ENCODE measurements around the gene FREM3. TPM values are rescaled to one million over a fixed set of nuclear protein-coding genes. Genes with fewer than 3 reads are reported as not detected.
"Not testable (repeated sequence)": the region's sequence is repeated elsewhere in the genome, so short reads cannot be mapped to it uniquely, and the experiment has no call there.

Gene FREM3
- total and polyA plus RNA-seq, 4 donors, result under 0.01 to 2.3 (median 0.12) TPM; not detected in 1

DNA sequence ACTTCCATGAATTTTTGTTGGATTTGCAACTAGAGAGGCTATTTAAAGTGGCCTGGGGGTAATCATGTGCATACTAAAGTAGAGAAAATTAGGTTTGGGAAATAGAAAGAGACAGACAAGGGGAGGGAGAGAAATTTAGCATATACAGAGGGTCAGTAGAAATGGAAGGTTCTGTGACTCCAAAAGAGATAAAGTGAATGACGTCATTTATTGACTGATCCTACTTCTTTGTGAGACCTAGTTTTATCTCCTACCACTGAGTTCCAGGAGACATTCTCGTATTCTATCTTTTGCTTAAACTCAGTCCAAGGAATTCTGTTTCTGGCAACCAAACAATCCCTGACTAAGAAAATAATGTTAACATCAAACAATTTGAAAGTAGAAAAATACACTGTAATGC is 42.4 kb upstream of the FREM3 start:
- H3K27me3 ChIP-seq (ENCODE audit: control insufficient read depth in 3 of 3, insufficient read depth in 3 of 3, low read length in 2 of 3), result no peaks in the 10 kb centered on the region
- no peaks in the 10 kb centered on the region for H3K36me3 ChIP-seq (ENCODE audit: control insufficient read depth in 4 of 4, insufficient read depth in 4 of 4, low read length in 4 of 4)
- no peaks in the 10 kb centered on the region for H3K9me3 ChIP-seq (ENCODE audit: control insufficient read depth in 4 of 4, insufficient read depth in 3 of 4, low read length in 3 of 4)
- TF ChIP-seq, protein P1, sequence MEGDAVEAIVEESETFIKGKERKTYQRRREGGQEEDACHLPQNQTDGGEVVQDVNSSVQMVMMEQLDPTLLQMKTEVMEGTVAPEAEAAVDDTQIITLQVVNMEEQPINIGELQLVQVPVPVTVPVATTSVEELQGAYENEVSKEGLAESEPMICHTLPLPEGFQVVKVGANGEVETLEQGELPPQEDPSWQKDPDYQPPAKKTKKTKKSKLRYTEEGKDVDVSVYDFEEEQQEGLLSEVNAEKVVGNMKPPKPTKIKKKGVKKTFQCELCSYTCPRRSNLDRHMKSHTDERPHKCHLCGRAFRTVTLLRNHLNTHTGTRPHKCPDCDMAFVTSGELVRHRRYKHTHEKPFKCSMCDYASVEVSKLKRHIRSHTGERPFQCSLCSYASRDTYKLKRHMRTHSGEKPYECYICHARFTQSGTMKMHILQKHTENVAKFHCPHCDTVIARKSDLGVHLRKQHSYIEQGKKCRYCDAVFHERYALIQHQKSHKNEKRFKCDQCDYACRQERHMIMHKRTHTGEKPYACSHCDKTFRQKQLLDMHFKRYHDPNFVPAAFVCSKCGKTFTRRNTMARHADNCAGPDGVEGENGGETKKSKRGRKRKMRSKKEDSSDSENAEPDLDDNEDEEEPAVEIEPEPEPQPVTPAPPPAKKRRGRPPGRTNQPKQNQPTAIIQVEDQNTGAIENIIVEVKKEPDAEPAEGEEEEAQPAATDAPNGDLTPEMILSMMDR (IDR thresholded peaks at IDR 0.05; ENCODE audit: control extremely low read depth, extremely low read depth), result no peak
- H3K4me1 ChIP-seq (ENCODE audit: control insufficient read depth in 5 of 5, insufficient read depth in 5 of 5, low read length in 5 of 5), result no peaks in the 10 kb centered on the region
- no peak overlapping the region for H3K9ac ChIP-seq (ENCODE audit: insufficient read depth in 1 of 2, low read length in 2 of 2)
- WGBS, 2 donors, result 40 to 79% methylated on average over 2 of the region's 2 CpGs
- no peak overlapping the region for H3K27ac ChIP-seq (ENCODE audit: low read depth in 1 of 2, low read length in 1 of 2)
- no peak for DNase-seq
- no peak for ATAC-seq (ENCODE audit: insufficient read depth, low FRiP score)
- H3K4me3 ChIP-seq, result no peak overlapping the region

DNA sequence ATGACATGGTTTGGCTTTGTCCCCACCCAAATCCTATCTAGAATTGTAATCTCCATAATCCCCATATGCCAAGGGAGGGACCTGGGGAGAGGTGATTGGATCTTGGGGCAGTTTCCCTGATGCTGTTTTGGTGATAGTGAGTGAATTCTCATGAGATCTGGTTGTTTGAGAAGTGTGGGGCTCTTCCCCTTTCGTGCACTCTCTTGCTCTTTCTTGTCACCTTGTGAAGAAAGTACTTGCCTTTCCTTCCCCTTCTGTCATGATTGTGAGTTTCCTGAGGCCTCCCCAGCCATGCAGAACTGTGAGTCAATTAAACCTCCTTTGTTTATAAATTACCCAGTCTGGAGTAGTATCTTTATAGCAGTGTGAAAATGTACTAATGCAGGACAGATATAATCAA is 36.4 kb upstream of the FREM3 start:
- 38 to 67% methylated on average over 1 of the region's 1 CpG for WGBS, 2 donors
- no peak overlapping the region for H3K4me3 ChIP-seq

DNA sequence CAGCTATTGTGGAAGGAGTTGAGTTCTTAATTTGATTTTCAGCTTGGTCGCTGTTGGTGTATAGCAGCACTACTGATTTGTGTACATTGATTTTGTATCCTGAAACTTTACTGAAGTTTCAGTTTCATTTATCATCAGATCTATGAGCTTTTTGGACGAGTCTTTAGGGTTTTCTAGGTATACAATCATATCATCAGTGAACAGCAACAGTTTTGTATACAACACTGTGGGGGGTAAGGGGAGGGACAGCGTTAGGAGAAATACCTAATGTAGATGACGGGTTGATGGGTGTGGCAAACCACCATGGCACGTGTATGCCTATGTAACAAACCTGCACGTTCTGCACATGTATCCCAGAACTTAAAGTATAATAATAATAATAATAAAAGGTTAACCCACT is 35.6 kb upstream of the FREM3 start:
- not testable (repeated sequence) for ATAC-seq (ENCODE audit: insufficient read depth, low FRiP score); DNase-seq; H3K36me3 ChIP-seq (ENCODE audit: control insufficient read depth in 4 of 4, insufficient read depth in 4 of 4, low read length in 4 of 4); H3K4me3 ChIP-seq; H3K27ac ChIP-seq (ENCODE audit: low read depth in 1 of 2, low read length in 1 of 2); H3K4me1 ChIP-seq (ENCODE audit: control insufficient read depth in 5 of 5, insufficient read depth in 5 of 5, low read length in 5 of 5); H3K27me3 ChIP-seq (ENCODE audit: control insufficient read depth in 3 of 3, insufficient read depth in 3 of 3, low read length in 2 of 3); H3K9me3 ChIP-seq (ENCODE audit: control insufficient read depth in 4 of 4, insufficient read depth in 3 of 4, low read length in 3 of 4); H3K9ac ChIP-seq (ENCODE audit: insufficient read depth in 1 of 2, low read length in 2 of 2)
- WGBS, 2 donors, result 53 to 81% methylated on average over 6 of the region's 6 CpGs

More for the DNA sequence above, 36.4 kb upstream of the FREM3 start:
- no peak for DNase-seq
- TF ChIP-seq, protein P1 (IDR thresholded peaks at IDR 0.05; ENCODE audit: control extremely low read depth, extremely low read depth), result no peak
- Histone ChIP-seq H3K27me3 (ENCODE audit: control insufficient read depth in 3 of 3, insufficient read depth in 3 of 3, low read length in 2 of 3) (no peaks in the 10 kb centered on the region), H3K9me3 (ENCODE audit: control insufficient read depth in 4 of 4, insufficient read depth in 3 of 4, low read length in 3 of 4) (no peaks in the 10 kb centered on the region), H3K4me1 (ENCODE audit: control insufficient read depth in 5 of 5, insufficient read depth in 5 of 5, low read length in 5 of 5) (no peaks in the 10 kb centered on the region), H3K9ac (ENCODE audit: insufficient read depth in 1 of 2, low read length in 2 of 2) (no peak overlapping the region), H3K27ac (ENCODE audit: low read depth in 1 of 2, low read length in 1 of 2) (no peak overlapping the region), H3K36me3 (ENCODE audit: control insufficient read depth in 4 of 4, insufficient read depth in 4 of 4, low read length in 4 of 4) (no peaks in the 10 kb centered on the region)
- no peak for ATAC-seq (ENCODE audit: insufficient read depth, low FRiP score)

DNA sequence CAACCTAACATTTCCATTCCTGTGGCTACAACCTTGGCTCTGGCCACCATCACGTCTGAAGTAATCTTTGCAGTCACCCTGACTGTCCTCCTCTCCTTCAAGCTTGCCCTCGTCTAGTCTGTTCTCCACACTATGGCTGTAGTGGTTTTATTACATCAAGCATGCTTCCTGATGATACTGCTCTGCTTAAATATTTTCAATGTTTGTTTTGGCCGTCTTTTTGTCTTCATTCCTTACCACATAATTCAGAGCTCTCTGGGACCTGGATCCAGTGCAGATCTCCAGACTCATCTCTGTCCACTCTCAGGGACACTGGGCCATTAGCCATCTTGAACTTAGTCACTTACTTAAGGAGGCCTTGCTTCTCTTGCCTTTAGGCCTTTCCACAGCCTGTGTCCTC is 27.7 kb upstream of the FREM3 start:
- Histone ChIP-seq H3K9me3 (ENCODE audit: control insufficient read depth in 4 of 4, insufficient read depth in 3 of 4, low read length in 3 of 4) (no peaks in the 10 kb centered on the region), H3K4me3 (no peak overlapping the region), H3K27ac (ENCODE audit: low read depth in 1 of 2, low read length in 1 of 2) (no peak overlapping the region), H3K36me3 (ENCODE audit: control insufficient read depth in 4 of 4, insufficient read depth in 4 of 4, low read length in 4 of 4) (no peaks in the 10 kb centered on the region), H3K4me1 (ENCODE audit: control insufficient read depth in 5 of 5, insufficient read depth in 5 of 5, low read length in 5 of 5) (no peaks in the 10 kb centered on the region), H3K9ac (ENCODE audit: insufficient read depth in 1 of 2, low read length in 2 of 2) (no peak overlapping the region), H3K27me3 (ENCODE audit: control insufficient read depth in 3 of 3, insufficient read depth in 3 of 3, low read length in 2 of 3) (no peaks in the 10 kb centered on the region)
- 46 to 64% methylated on average over 3 of the region's 3 CpGs for WGBS, 2 donors
- no peak for ATAC-seq (ENCODE audit: insufficient read depth, low FRiP score)
- TF ChIP-seq, protein P1 (IDR thresholded peaks at IDR 0.05; ENCODE audit: control extremely low read depth, extremely low read depth), result no peak
- DNase-seq, result no peak
